Anterior cingulate cortex (tissue), 58 donors: ENCODE results near the gene SARNP.
"Not testable (repeated sequence)": the region's sequence is repeated elsewhere in the genome, so short reads cannot be mapped to it uniquely, and the experiment has no call there.

ENCODE experiments used
- DNase-seq, 58 donors: peaks; one replicate each; lab custom pipeline; 2025; lab: John Stamatoyannopoulos, UW

The SARNP gene

GRCh38 chr12:55840581-55841351 is 23.2 kb upstream of the SARNP start:
- no peak for DNase-seq

GRCh38 chr12:55839345-55840140 is 22.0 kb upstream of the SARNP start:
- DNase-seq: no peak

- DNase-seq: no peak
Observed at GRCh38 chr12:55838361-55838760, 20.8 kb upstream of the SARNP start.

DNA sequence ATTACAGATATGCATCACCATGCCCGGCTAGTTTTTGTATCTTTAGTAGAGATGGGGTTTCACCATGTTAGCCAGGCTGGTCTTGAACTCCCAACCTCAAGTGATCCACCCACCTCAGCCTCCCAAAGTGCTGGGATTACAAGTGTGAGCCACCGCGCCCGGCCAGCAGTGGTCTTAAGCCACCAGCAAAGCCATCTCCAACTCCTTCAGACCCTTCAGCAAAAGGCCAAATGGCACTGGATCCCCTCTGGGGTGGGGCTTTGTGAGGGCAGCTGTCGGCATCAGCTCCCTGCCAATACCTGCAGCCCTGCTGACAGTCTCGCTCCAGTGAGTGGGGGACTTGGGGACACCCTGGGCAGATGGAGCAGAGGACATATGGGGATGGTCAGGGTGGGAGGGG is 16.9 kb upstream of the SARNP start:
- not testable (repeated sequence) for DNase-seq

- no peak for DNase-seq
Observed at GRCh38 chr12:55833056-55833455, 15.5 kb upstream of the SARNP start.

- DNase-seq: no peak
Observed at GRCh38 chr12:55831447-55831815, 13.9 kb upstream of the SARNP start.

- DNase-seq: peak; percentile 10 to 92 (median 77)
Observed at GRCh38 chr12:55830601-55831446, 13.3 kb upstream of the SARNP start.

- DNase-seq: peak in 54 of 58 donors; percentile 31 to 94 (median 81)
Observed at GRCh38 chr12:55829967-55830600, 12.6 kb upstream of the SARNP start.

GRCh38 chr12:55828357-55828756 is 10.8 kb upstream of the SARNP start:
- no peak for DNase-seq

DNA sequence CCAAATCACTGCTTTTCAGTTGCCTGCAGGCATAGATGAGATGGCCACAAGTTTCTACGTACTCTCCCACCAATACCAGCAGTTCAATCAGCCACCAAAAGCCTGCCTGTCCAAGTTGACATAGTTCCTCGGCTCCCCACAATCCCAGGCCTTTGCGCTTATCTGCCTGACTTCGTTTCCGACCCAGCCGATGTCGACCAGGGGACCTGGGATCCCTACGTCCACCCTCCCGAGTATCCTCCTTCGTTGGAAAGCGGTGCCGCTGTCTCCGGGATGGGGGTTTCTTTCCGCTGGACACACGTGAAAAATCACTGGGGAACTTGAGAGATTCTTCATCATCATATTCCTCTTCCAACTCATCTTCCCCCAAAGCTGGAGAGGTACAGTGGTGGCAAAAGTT is 10.3 kb upstream of the SARNP start:
- no peak for DNase-seq

- no peak for DNase-seq
Observed at GRCh38 chr12:55824726-55825125, 7.2 kb upstream of the SARNP start.

GRCh38 chr12:55823419-55823818 is 5.9 kb upstream of the SARNP start:
- no peak for DNase-seq

GRCh38 chr12:55822228-55822627 is 4.7 kb upstream of the SARNP start:
- no peak for DNase-seq

- DNase-seq: no peak
Observed at GRCh38 chr12:55820679-55821078, 3.2 kb upstream of the SARNP start.

GRCh38 chr12:55818886-55819285 is 1.4 kb upstream of the SARNP start:
- DNase-seq: no peak

DNA sequence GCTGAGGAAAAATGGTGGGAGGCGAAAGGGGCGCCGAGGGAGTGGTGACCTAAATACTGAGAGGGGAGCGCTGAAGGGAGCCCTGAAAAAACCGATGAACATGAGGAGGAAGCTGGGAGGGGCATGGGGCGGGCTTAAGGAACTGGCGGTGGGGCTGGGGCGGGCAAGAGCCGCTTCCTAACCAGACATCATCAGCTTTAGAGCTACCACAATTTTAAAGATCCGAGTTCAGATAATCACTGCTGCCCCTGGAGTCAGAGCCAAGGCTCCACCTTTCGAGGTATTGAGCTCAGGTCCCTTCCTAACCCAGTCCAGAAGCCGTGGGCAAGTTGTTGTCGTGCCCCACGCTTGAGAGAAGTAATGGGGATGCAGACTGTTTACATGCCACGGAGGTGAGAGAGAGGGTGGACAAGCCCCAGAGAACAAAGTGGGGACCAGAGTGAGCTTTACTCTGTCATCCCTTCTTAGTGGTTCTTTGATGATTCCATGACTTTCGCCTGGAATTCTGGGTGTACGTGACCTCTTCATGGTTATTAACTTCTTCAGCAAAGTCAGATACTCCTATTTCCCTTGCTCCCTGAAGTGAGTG is 710 bp upstream of the SARNP start:
- DNase-seq: peak in 4 of 58 donors; percentile 81 to 87 (median 82)

DNA sequence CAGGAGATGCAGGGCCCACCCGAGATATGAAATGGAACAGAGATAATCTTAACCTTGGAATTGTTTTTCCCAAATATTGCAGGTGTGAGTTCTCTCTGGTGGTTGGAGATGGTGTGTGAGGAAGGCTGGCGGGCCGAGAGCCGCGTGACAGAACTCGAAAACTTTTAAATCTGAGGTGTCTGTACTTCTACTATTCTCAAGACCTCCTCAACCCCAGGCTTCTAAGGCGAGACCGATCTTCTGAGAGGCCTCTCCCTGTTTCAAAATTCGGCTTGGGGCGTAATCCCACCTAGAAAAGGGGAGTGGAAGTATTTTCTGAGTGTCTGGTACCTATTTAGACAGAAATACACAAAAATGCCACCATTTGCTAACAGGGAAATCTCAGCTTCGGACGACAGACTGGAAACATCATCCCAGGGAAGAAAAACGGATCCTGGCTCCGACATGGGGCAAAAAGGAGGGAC is 611 bp downstream of the SARNP start:
- DNase-seq: no peak

DNA sequence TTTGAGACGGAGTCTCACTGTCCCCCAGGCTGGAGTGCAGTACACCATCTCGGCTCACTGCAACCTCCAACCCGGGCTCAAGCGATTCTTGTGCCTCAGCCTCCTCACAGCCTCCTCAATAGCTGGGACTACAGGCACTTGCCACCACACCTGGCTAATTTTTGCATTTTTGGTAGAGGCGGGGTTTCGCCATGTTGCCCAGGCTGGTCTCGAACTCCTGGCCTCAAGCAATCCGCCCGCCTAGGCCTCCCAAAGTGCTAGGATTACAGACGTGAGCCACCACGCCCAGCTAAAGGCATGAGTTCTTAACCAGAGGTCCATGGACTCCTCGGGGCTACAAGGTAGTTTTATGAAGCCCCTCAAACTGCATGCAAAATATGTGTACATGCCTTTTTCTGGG is 2.1 kb downstream of the SARNP start:
- no peak for DNase-seq

DNA sequence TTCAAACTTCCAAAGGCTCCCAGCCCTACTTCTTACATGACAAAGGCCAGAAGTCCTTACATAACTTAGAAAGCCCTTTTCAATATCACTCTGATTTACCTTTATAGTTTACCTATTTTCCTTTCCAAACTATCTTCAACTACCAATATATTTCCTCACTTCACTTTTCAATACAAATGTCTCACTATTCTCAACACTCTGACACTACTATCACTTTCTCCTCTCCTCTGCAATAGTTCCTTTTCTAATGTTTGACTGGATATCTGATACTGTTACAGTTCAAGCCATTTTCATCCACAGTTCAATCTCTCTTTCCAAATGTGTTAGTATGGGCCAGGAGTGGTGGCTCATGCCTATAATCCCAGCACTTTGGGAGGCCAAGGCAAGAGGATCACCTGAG is 3.3 kb downstream of the SARNP start:
- DNase-seq: no peak

DNA sequence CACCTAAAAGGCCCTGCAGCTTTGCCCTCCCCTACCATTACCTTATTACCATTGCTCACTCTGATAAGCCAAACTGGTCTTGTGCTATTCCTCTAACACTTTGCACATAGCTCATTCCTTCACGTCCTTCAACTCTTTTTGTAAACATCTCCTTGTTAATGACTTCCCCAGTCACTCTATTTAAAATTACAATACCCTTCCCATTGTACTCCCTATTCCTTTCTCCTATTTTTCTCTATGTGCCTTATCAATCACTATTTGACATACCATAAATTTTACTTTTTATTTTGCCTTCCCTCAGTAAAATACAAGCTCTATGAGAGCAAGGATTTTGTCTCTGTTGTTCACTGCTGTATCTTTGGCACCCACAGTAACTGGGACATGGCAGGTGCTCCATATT is 5.4 kb downstream of the SARNP start:
- no peak for DNase-seq
